ENCODE results near the gene CLCNKB. TPM values are rescaled to one million over a fixed set of nuclear protein-coding genes. Genes with fewer than 3 reads are reported as not detected.
A peak's percentile ranks its signal among the peaks of the same experiment; 100 is the strongest.

The CLCNKB gene
- total and polyA plus RNA-seq, 2 of the 13 experiments (the other 11 are each of a cell fraction or from before 2014, with no cell fraction given) = 0.04 TPM; not detected in 1

DNA sequence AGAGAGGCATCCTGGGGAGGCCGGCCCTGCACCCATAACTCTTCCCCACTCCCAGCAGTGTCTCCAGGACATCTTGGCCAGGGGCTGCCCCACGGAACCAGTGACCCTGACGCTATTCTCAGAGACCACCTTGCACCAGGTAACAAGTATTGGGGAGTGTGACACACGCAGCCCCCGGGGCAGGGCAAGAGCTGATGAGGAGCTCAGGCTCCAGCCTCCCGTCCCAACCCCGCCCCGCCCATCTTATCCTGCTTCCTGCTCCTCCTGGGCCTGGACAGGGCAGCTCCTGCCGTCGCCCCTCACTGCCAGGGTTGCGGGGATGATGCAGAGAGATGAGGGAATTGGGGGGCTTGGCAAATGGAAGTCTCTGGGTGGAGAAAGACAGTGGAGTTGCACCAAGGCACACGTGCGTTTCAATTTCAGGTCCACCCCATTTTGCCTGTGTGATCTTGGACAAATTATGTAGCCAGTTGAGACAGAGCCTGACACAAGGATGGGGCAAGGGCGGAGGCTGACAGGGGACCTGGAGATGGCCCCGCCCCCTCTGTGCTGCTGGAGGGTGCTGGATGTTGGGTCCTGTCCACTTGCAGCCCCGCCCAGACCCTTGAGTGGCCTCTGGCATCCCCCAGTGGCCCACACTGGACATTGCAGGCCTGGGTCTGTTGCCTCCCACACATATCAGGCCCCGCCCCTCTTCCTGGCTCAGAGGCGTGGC, 11.0 kb upstream of the CLCNKB start (continued):
- TF ChIP-seq, protein P1, sequence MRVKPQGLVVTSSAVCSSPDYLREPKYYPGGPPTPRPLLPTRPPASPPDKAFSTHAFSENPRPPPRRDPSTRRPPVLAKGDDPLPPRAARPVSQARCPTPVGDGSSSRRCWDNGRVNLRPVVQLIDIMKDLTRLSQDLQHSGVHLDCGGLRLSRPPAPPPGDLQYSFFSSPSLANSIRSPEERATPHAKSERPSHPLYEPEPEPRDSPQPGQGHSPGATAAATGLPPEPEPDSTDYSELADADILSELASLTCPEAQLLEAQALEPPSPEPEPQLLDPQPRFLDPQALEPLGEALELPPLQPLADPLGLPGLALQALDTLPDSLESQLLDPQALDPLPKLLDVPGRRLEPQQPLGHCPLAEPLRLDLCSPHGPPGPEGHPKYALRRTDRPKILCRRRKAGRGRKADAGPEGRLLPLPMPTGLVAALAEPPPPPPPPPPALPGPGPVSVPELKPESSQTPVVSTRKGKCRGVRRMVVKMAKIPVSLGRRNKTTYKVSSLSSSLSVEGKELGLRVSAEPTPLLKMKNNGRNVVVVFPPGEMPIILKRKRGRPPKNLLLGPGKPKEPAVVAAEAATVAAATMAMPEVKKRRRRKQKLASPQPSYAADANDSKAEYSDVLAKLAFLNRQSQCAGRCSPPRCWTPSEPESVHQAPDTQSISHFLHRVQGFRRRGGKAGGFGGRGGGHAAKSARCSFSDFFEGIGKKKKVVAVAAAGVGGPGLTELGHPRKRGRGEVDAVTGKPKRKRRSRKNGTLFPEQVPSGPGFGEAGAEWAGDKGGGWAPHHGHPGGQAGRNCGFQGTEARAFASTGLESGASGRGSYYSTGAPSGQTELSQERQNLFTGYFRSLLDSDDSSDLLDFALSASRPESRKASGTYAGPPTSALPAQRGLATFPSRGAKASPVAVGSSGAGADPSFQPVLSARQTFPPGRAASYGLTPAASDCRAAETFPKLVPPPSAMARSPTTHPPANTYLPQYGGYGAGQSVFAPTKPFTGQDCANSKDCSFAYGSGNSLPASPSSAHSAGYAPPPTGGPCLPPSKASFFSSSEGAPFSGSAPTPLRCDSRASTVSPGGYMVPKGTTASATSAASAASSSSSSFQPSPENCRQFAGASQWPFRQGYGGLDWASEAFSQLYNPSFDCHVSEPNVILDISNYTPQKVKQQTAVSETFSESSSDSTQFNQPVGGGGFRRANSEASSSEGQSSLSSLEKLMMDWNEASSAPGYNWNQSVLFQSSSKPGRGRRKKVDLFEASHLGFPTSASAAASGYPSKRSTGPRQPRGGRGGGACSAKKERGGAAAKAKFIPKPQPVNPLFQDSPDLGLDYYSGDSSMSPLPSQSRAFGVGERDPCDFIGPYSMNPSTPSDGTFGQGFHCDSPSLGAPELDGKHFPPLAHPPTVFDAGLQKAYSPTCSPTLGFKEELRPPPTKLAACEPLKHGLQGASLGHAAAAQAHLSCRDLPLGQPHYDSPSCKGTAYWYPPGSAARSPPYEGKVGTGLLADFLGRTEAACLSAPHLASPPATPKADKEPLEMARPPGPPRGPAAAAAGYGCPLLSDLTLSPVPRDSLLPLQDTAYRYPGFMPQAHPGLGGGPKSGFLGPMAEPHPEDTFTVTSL (CRISPR knock-in tag; IDR thresholded peaks at IDR 0.05; ENCODE audit: borderline replicate concordance) = no peak
- TF ChIP-seq IRX3 (CRISPR knock-in tag; IDR thresholded peaks at IDR 0.05; ENCODE audit: borderline replicate concordance, low read depth) (no peak), ZNF143 (CRISPR knock-in tag; IDR thresholded peaks at IDR 0.05) (no peak), NKX3-1 (CRISPR knock-in tag; IDR thresholded peaks at IDR 0.05) (no peak), ZSCAN29 (CRISPR knock-in tag; conservative IDR thresholded peaks at IDR 0.05) (no peak), ZNF337 (CRISPR knock-in tag; IDR thresholded peaks at IDR 0.05; ENCODE audit: borderline replicate concordance, low read depth) (no peak), ZNF816 (CRISPR knock-in tag; IDR thresholded peaks at IDR 0.05; ENCODE audit: borderline replicate concordance) (no peak), BHLHE40 (IDR thresholded peaks at IDR 0.05; ENCODE audit: low read length) (no peak), CREB1 (IDR thresholded peaks at IDR 0.05) (no peak), CREB1 (CRISPR knock-in tag; IDR thresholded peaks at IDR 0.05) (no peak), ZNF574 (CRISPR knock-in tag; IDR thresholded peaks at IDR 0.05) (no peak), KAT8 (CRISPR knock-in tag; IDR thresholded peaks at IDR 0.05) (no peak), ZNF788 (CRISPR knock-in tag; IDR thresholded peaks at IDR 0.05; ENCODE audit: borderline replicate concordance) (peak; percentile 74; the same call in 1 of the 2 replicates), ZNF883 (CRISPR knock-in tag; IDR thresholded peaks at IDR 0.05; ENCODE audit: not compliant biosample characterization) (no peak), TP53 (CRISPR knock-in tag; conservative IDR thresholded peaks at IDR 0.05) (no peak), ZNF367 (CRISPR knock-in tag; IDR thresholded peaks at IDR 0.05; ENCODE audit: borderline replicate concordance) (no peak), IRF1 (CRISPR knock-in tag; IDR thresholded peaks at IDR 0.05; ENCODE audit: low read depth) (no peak), ZFP37 (CRISPR knock-in tag; IDR thresholded peaks at IDR 0.05; ENCODE audit: borderline replicate concordance) (no peak), EED (CRISPR knock-in tag; IDR thresholded peaks at IDR 0.05) (peak; percentile 69; the same call in 1 of the 2 replicates), KLF16 (CRISPR knock-in tag; IDR thresholded peaks at IDR 0.05) (no peak), NFRKB (IDR thresholded peaks at IDR 0.05) (no peak), ZNF431 (CRISPR knock-in tag; IDR thresholded peaks at IDR 0.05; ENCODE audit: borderline replicate concordance, low read depth) (no peak)

Measured in HepG2 (cell line).